Measurements from ENCODE around the gene MYH7B. TPM values are rescaled to one million over a fixed set of nuclear protein-coding genes. Genes with fewer than 3 reads are reported as not detected.

MYH7B gene
- total RNA-seq, 2 donors from 2014 or later, result 24.4 to 34.9 TPM

- DNase-seq (ENCODE audit: low spot score), result no peak
- Histone ChIP-seq H3K27me3 (no peaks in the 10 kb centered on the region), H3K36me3 (no peaks in the 10 kb centered on the region), H3K4me1 (peaks cover 0 to 23% of the 10 kb centered on the region in 2 donors), H3K4me3 (no peak overlapping the region), H3K27ac (no peak overlapping the region), H3K9me3 (no peaks in the 10 kb centered on the region)
- TF ChIP-seq CTCF (IDR thresholded peaks at IDR 0.05), result no peak
Measured at GRCh38 chr20:34967421-34967820, 11.8 kb downstream of the MYH7B start.

- no peaks in the 10 kb centered on the region for H3K27me3 ChIP-seq
- H3K36me3 ChIP-seq, result no peaks in the 10 kb centered on the region
- no peak for TF ChIP-seq CTCF (IDR thresholded peaks at IDR 0.05)
- H3K4me3 ChIP-seq, result no peak overlapping the region
- no peaks in the 10 kb centered on the region for H3K9me3 ChIP-seq
- peaks cover 0 to 23% of the 10 kb centered on the region in 2 donors for H3K4me1 ChIP-seq
- peak overlapping the region; percentile 59 to 72 for H3K27ac ChIP-seq
- no peak for DNase-seq (ENCODE audit: low spot score)
Measured at GRCh38 chr20:34968042-34968775, 12.5 kb downstream of the MYH7B start.

- no peak for TF ChIP-seq CTCF (IDR thresholded peaks at IDR 0.05)
- Histone ChIP-seq H3K4me3 (no peak overlapping the region), H3K27me3 (no peaks in the 10 kb centered on the region), H3K36me3 (no peaks in the 10 kb centered on the region), H3K27ac (peak overlapping the region in 1 of 2 donors; percentile 59), H3K4me1 (peaks cover 0 to 23% of the 10 kb centered on the region in 2 donors), H3K9me3 (no peaks in the 10 kb centered on the region)
- no peak for DNase-seq (ENCODE audit: low spot score)
Measured at GRCh38 chr20:34970193-34970840, 14.6 kb downstream of the MYH7B start.

GRCh38 chr20:34970846-34971560 lies 15.3 kb downstream of the MYH7B start:
- no peak overlapping the region for H3K4me3 ChIP-seq
- H3K27me3 ChIP-seq, result no peaks in the 10 kb centered on the region
- peak overlapping the region in 1 of 2 donors; percentile 59 for H3K27ac ChIP-seq
- peaks cover 0 to 23% of the 10 kb centered on the region in 2 donors for H3K4me1 ChIP-seq
- TF ChIP-seq CTCF (IDR thresholded peaks at IDR 0.05), result no peak
- no peak for DNase-seq (ENCODE audit: low spot score)
- H3K9me3 ChIP-seq, result no peaks in the 10 kb centered on the region
- no peaks in the 10 kb centered on the region for H3K36me3 ChIP-seq

GRCh38 chr20:34971561-34972235 lies 16.0 kb downstream of the MYH7B start:
- no peak overlapping the region for H3K27ac ChIP-seq
- no peaks in the 10 kb centered on the region for H3K36me3 ChIP-seq
- peaks cover 0 to 23% of the 10 kb centered on the region in 2 donors for H3K4me1 ChIP-seq
- H3K27me3 ChIP-seq, result no peaks in the 10 kb centered on the region
- no peak overlapping the region for H3K4me3 ChIP-seq
- no peak for TF ChIP-seq CTCF (IDR thresholded peaks at IDR 0.05)
- H3K9me3 ChIP-seq, result no peaks in the 10 kb centered on the region
- DNase-seq (ENCODE audit: low spot score), result no peak

Data from right atrium auricular region (tissue), 2 donors.